H1 (cell line): ENCODE measurements around the gene HIVEP3. TPM values are rescaled to one million over a fixed set of nuclear protein-coding genes. Genes with fewer than 3 reads are reported as not detected.
A peak's percentile ranks its signal among the peaks of the same experiment; 100 is the strongest.

ENCODE experiments used
- CTCF ChIA-PET: fragments of 300-600 bp; sonication (Branson Sonifier 250); formaldehyde crosslinking; loops from one replicate; lab custom pipeline; 2021; ENCODE audit not compliant: partially characterized antibody; lab: Charles Lee
- POLR2A ChIA-PET: fragments of 300-600 bp; sonication (Branson Sonifier 250); formaldehyde crosslinking; loops from one replicate; lab custom pipeline; 2021; ENCODE audit warnings: inconsistent platforms; ENCODE audit not compliant: partially characterized antibody; lab: Charles Lee
- DNase-seq, 2 experiments: peaks; one replicate each; pipeline versions ENCODE4 v3.0.0 to v3.0.0-alpha.2; 2010 to 2022; ENCODE audit warnings: low spot score in 2 of 2, low read depth in 1 of 2, mixed read lengths in 1 of 2
- FAIRE-seq: peaks from 2 replicates; lab custom pipeline; 2011; peaks lifted over from hg19 to GRCh38; lab: Jason Lieb, UNC
- H2AFZ ChIP-seq: 2 replicates; pipeline ENCODE4 v1.8.1; 2012; ENCODE audit warnings: low read length, inconsistent platforms
- H2AK5ac ChIP-seq: 2 replicates; pipeline ENCODE4 v1.6.1; 2013; ENCODE audit warnings: low read depth, low read length
- H2BK120ac ChIP-seq: replicated peaks from 2 replicates; pipeline ENCODE3; 2013; ENCODE audit warnings: low read depth, low read length, inconsistent platforms
- H2BK12ac ChIP-seq: 2 replicates; pipeline ENCODE4 v1.6.1; 2013; ENCODE audit warnings: low read depth, low read length
- H2BK15ac ChIP-seq: 2 replicates; pipeline ENCODE4 v1.6.1; 2013; ENCODE audit warnings: low read length
- H2BK20ac ChIP-seq: 2 replicates; pipeline ENCODE4 v1.6.1; 2013; ENCODE audit warnings: low read length
- H2BK5ac ChIP-seq: 2 replicates; pipeline ENCODE4 v1.6.1; 2013; ENCODE audit warnings: low read depth, low read length
- H3K14ac ChIP-seq: 2 replicates; pipeline ENCODE4 v1.6.1; 2013; ENCODE audit warnings: inconsistent platforms; ENCODE audit not compliant: insufficient read length
- H3K18ac ChIP-seq: 2 replicates; pipeline ENCODE4 v1.6.1; 2013; ENCODE audit warnings: low read length; ENCODE audit errors: extremely low read depth
- H3K23ac ChIP-seq: 2 replicates; pipeline ENCODE4 v1.6.1; 2013; ENCODE audit warnings: inconsistent platforms; ENCODE audit not compliant: insufficient read length
- H3K23me2 ChIP-seq: 2 replicates; pipeline ENCODE4 v1.6.1; 2013; ENCODE audit warnings: low read depth, low read length
- H3K27ac ChIP-seq: 2 replicates; pipeline ENCODE4 v1.6.1; 2011; ENCODE audit warnings: low read depth, low read length, inconsistent platforms
- H3K27me3 ChIP-seq, 4 experiments: replicated peaks in 1 of 4; 1 replicate in 1 of 4; 2 replicates in 3 of 4; pipeline versions ENCODE4 v1.6.1 to v1.8.1; 2011 to 2013; ENCODE audit warnings: low read length in 3 of 4, mild to moderate bottlenecking in 3 of 4, inconsistent platforms in 2 of 4, mixed read lengths in 2 of 4, moderate library complexity in 1 of 4; ENCODE audit not compliant: control insufficient read depth in 3 of 4, insufficient read depth in 3 of 4; ENCODE audit errors: extremely low read depth in 1 of 4
- H3K36me3 ChIP-seq, 4 experiments: 2 replicates each; pipeline versions ENCODE4 v1.6.1 to v1.8.1; 2011 to 2013; ENCODE audit warnings: mild to moderate bottlenecking in 4 of 4, low read length in 3 of 4, moderate library complexity in 2 of 4, control low read depth in 1 of 4, inconsistent platforms in 1 of 4; ENCODE audit not compliant: insufficient read depth in 4 of 4, control insufficient read depth in 2 of 4
- H3K4ac ChIP-seq: replicated peaks from 2 replicates; pipeline ENCODE3; 2013; ENCODE audit warnings: low read length, low read depth, mixed read lengths, inconsistent platforms; ENCODE audit not compliant: insufficient read length
- H3K4me1 ChIP-seq, 4 experiments: replicated peaks in 1 of 4; 1 replicate in 1 of 4; 2 replicates in 3 of 4; pipeline versions ENCODE4 v1.6.1 to v1.8.1; 2011 to 2013; ENCODE audit warnings: low read length in 3 of 4, inconsistent platforms in 2 of 4, mixed read lengths in 1 of 4; ENCODE audit not compliant: insufficient read depth in 4 of 4, control insufficient read depth in 3 of 4
- H3K4me2 ChIP-seq, 2 experiments: 2 replicates each; pipeline versions ENCODE4 v1.6.1 to v1.8.1; 2011 to 2013; ENCODE audit warnings: low read depth in 2 of 2, low read length in 2 of 2, control low read depth in 1 of 2, inconsistent platforms in 1 of 2, mild to moderate bottlenecking in 1 of 2; ENCODE audit not compliant: insufficient read depth in 1 of 2
- H3K4me3 ChIP-seq, 4 experiments: fragments of 200-600, 300-600 bp in 1 of 4; sonication (generic), shearing (Covaris generic), sonication (Bioruptor Twin) in 1 of 4; 2 replicates each; pipeline versions ENCODE4 v1.5.1 to v1.8.1; 2011 to 2016; ENCODE audit warnings: low read length in 4 of 4, low read depth in 3 of 4, control low read depth in 2 of 4, inconsistent platforms in 2 of 4, mild to moderate bottlenecking in 2 of 4, mixed read lengths in 1 of 4, moderate library complexity in 1 of 4; ENCODE audit not compliant: insufficient read depth in 2 of 4; ENCODE audit errors: extremely low read depth in 1 of 4
- H3K56ac ChIP-seq: replicated peaks from 2 replicates; pipeline ENCODE3; 2013; ENCODE audit warnings: low read depth, mild to moderate bottlenecking, mixed read lengths, low read length, inconsistent platforms; ENCODE audit not compliant: insufficient read length
- H3K79me1 ChIP-seq: 2 replicates; pipeline ENCODE4 v1.6.1; 2013; ENCODE audit warnings: low read depth, low read length, control low read depth
- H3K79me2 ChIP-seq, 2 experiments: 2 replicates each; pipeline versions ENCODE4 v1.6.1 to v1.8.1; 2012 to 2013; ENCODE audit warnings: low read length in 2 of 2, mild to moderate bottlenecking in 2 of 2, inconsistent platforms in 1 of 2; ENCODE audit not compliant: insufficient read depth in 2 of 2, control insufficient read depth in 1 of 2
- H3K9ac ChIP-seq, 4 experiments: replicated peaks in 1 of 4; 1 replicate in 1 of 4; 2 replicates in 3 of 4; pipeline versions ENCODE4 v1.6.1 to v1.8.1; 2011 to 2013; ENCODE audit warnings: low read depth in 3 of 4, low read length in 3 of 4, control low read depth in 2 of 4, mild to moderate bottlenecking in 2 of 4, moderate library complexity in 2 of 4, inconsistent platforms in 1 of 4; ENCODE audit errors: extremely low read depth in 1 of 4
- H3K9me3 ChIP-seq, 2 experiments: 2 replicates each; pipeline versions ENCODE4 v1.6.1 to v1.8.1; 2012 to 2013; ENCODE audit warnings: mild to moderate bottlenecking in 2 of 2, moderate library complexity in 2 of 2, control low read depth in 1 of 2, inconsistent platforms in 1 of 2, low read depth in 1 of 2, low read length in 1 of 2, mixed read lengths in 1 of 2; ENCODE audit not compliant: insufficient read depth in 2 of 2
- H4K20me1 ChIP-seq, 2 experiments: replicated peaks in 1 of 2; 2 replicates each; pipeline versions ENCODE3 to v1.8.1; 2011 to 2013; ENCODE audit warnings: inconsistent platforms in 2 of 2, low read length in 2 of 2, mild to moderate bottlenecking in 1 of 2; ENCODE audit not compliant: insufficient read depth in 2 of 2, control insufficient read depth in 1 of 2
- H4K5ac ChIP-seq: 2 replicates; pipeline ENCODE4 v1.6.1; 2013; ENCODE audit warnings: low read length, low read depth, mixed read lengths, inconsistent platforms; ENCODE audit not compliant: insufficient read length
- H4K8ac ChIP-seq: 2 replicates; pipeline ENCODE4 v1.8.0; 2013; ENCODE audit warnings: mild to moderate bottlenecking, moderate library complexity, low read length, inconsistent platforms; ENCODE audit not compliant: insufficient read depth; ENCODE audit errors: extremely low read depth
- H4K91ac ChIP-seq: replicated peaks from 2 replicates; pipeline ENCODE3; 2013; ENCODE audit warnings: low read length, mixed read lengths, inconsistent platforms; ENCODE audit not compliant: insufficient read length
- MAFK ChIP-seq: IDR thresholded peaks from 2 replicates; pipeline ENCODE4 v1.6.1; 2012; ENCODE audit warnings: low read depth, mild to moderate bottlenecking, improper control_type of control experiment, low read length
- WGBS, 2 experiments: shearing (Covaris generic) in 1 of 2; methylation state at CpG; one replicate each; pipeline versions ENCODE4 v1.1.6 to v1.1.7; 2013 to 2015; ENCODE audit warnings: low lambda C conversion rate in 2 of 2, mixed read lengths in 2 of 2, inconsistent platforms in 1 of 2, low coverage in 1 of 2, missing lambda C conversion rate in 1 of 2; ENCODE audit not compliant: insufficient replicate concordance in 2 of 2, insufficient coverage in 1 of 2, insufficient read length in 1 of 2; ENCODE audit errors: extremely low coverage in 1 of 2, missing lambda C conversion rate in 1 of 2; 5-methylcytosine and 5-hydroxymethylcytosine counted together
- polyA plus RNA-seq, 7 experiments: library from polyadenylated mRNA; depleted of rRNA in 3 of 7; stranded (reverse) in 5 of 7; unstranded in 2 of 7; fragments of >200 nt in 5 of 7; fragments of 200-250 nt in 2 of 7; gene quantifications; 1 replicate in 5 of 7; 2 replicates in 1 of 7; 4 replicates in 1 of 7; pipeline versions ENCODE4 v1.2.1 to v1.2.3, GENCODE V29; 2011 to 2013; ENCODE audit warnings: missing spikeins in 2 of 7, mixed read lengths in 2 of 7
- total RNA-seq: library from RNA; stranded (reverse); fragmentation: NEBNext Ultra II Directional; extraction: Animal tissue kit (Norgen Biotek cat#: 25700); gene quantifications from 2 replicates; pipeline ENCODE4 v1.2.1, GENCODE V29; 2021

The HIVEP3 gene
- total and polyA plus RNA-seq, 2 of the 8 experiments (the other 6 are each of a cell fraction or from before 2014, with no cell fraction given), result 0.24 to 0.69 TPM

DNA sequence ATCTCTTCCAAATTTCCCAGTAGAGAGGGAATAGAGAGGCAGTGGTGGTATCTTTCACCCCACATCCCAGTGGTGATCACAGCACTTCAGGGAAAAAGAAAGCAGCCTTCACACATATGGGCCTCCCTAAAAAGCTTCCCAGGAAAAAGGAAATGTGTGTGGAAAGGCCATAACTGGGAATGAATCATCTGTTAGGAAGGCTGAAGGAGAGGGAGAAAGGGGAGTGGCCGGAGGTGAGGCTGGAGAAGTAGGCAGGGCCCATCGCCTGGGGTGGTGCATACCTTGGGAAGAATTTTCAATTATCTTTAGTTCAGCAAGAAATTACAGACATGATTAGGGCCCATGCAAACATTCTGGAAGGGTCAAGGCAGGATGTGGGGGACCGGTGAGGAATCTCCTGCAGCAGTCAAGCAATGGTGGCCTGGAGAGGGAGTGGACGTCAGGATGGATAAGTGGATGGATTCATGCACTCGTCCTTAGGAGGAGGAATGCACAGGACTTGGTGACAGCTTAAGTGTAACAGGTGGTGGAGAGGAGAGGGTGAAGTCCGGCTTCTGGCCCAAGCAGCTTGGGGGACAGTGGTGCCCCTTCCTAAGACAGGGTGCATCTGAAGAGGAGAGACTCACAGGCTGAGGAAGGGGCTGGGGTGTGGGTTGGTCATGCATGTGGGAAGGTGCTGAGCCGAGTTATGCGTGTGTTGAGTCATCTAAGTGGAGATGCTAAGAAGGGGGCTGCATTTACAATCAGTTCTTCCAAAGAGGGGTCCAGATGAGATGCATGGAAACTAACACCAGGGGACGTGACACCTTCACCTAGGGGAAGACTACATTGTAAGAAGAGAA, 17.9 kb downstream of the HIVEP3 start:
- Histone ChIP-seq H4K20me1 (no peaks in the 10 kb centered on the region), H4K5ac (no peak overlapping the region), H2BK20ac (no peak overlapping the region), H2BK15ac (no peak overlapping the region), H2AK5ac (no peak overlapping the region), H3K23ac (no peak overlapping the region), H3K79me2 (no peaks in the 10 kb centered on the region), H4K8ac (no peak overlapping the region), H3K4me2 (no peak overlapping the region), H3K4ac (no peak overlapping the region), H3K4me1 (peaks cover 0 to 3% (median under 1%) of the 10 kb centered on the region in 4 experiments; a peak in 3 of 7 replicates), H2BK12ac (no peak overlapping the region), H3K14ac (no peak overlapping the region), H3K79me1 (no peaks in the 10 kb centered on the region), H3K18ac (no peak overlapping the region), H3K9me3 (no peaks in the 10 kb centered on the region), H2BK5ac (no peak overlapping the region), H2BK120ac (no peak overlapping the region), H4K91ac (no peak overlapping the region), H3K9ac (no peak overlapping the region), H2AFZ (no peak overlapping the region), H3K36me3 (no peaks in the 10 kb centered on the region), H3K27me3 (peaks cover 0 to 1% (median 0%) of the 10 kb centered on the region in 4 experiments; a peak in 1 of 7 replicates), H3K4me3 (no peak overlapping the region), H3K23me2 (no peaks in the 10 kb centered on the region), H3K27ac (no peak overlapping the region), H3K56ac (no peak overlapping the region)
- DNase-seq (peak in 1 of 2 experiments; percentile 34), FAIRE-seq (no peak)
- no peak for TF ChIP-seq MAFK
- POLR2A ChIA-PET, result no interaction called here
- 90% methylated on average over 9 of the region's 9 CpGs; no CpG with 5 or more reads in 1 of the 2 experiments for WGBS, 2 experiments
- CTCF ChIA-PET, result interaction anchor here (0.5 to 2.4 kb wide), 2 partner anchors 89 to 525 kb away, joined by 3 to 5 read pairs; no protein-coding TSS in a partner anchor
